Esophagus squamous epithelium (tissue), 5 donors: ENCODE measurements around the gene ADGRD1. TPM values are rescaled to one million over a fixed set of nuclear protein-coding genes. Genes with fewer than 3 reads are reported as not detected.
"Not testable (repeated sequence)": the region's sequence is repeated elsewhere in the genome, so short reads cannot be mapped to it uniquely, and the experiment has no call there.

Experiments
- DNase-seq: peaks from one replicate; lab custom pipeline; 2025; lab: John Stamatoyannopoulos, UW
- H3K27ac ChIP-seq, 4 donors: fragments of 200-600 bp; sonication (generic); one replicate each; pipeline ENCODE4 v1.5.1; 2016 to 2019; ENCODE audit warnings: mild to moderate bottlenecking in 1 of 4
- H3K27me3 ChIP-seq, 4 donors: fragments of 200-600 bp; sonication (generic); 1 replicate in 3 of 4; 2 replicates in 1 of 4; pipeline versions ENCODE4 v1.5.1 to v1.6.0; 2017 to 2021; ENCODE audit warnings: antibody characterized with exemption in 1 of 4
- H3K36me3 ChIP-seq, 3 donors: fragments of 200-600 bp; sonication (generic); one replicate each; pipeline ENCODE4 v1.5.1; 2016 to 2019
- H3K4me1 ChIP-seq, 3 donors: fragments of 200-600 bp; sonication (generic); one replicate each; pipeline ENCODE4 v1.5.1; 2017 to 2019
- H3K4me3 ChIP-seq, 4 donors: fragments of 200-600 bp; sonication (generic); 1 replicate in 3 of 4; 2 replicates in 1 of 4; pipeline ENCODE4 v1.5.1; 2016 to 2019; ENCODE audit warnings: mild to moderate bottlenecking in 2 of 4, moderate library complexity in 1 of 4
- H3K9me3 ChIP-seq, 3 donors: fragments of 200-600 bp; sonication (generic); one replicate each; pipeline ENCODE4 v1.5.1; 2016 to 2019
- POLR2A ChIP-seq, 4 donors: fragments of 450-650 bp; IDR thresholded peaks; one replicate each; pipeline ENCODE4 v1.6.1; 2017; ENCODE audit warnings: antibody characterized with exemption in 4 of 4, mild to moderate bottlenecking in 4 of 4, moderate library complexity in 3 of 4
- WGBS, 2 donors: methylation state at CpG; one replicate each; pipeline ENCODE4 v1.1.5; 2018; 5-methylcytosine and 5-hydroxymethylcytosine counted together
- intact Hi-C: fragments of 100-400 bp; cut with DNase I; formaldehyde crosslinking; loops from one replicate; pipeline ENCODE4 v1.15.0; 2022
- total RNA-seq, 4 donors: library from RNA; depleted of rRNA; stranded (reverse); fragments of >200 nt; gene quantifications; one replicate each; pipeline ENCODE4 v1.1.0, GENCODE V29; 2016
- TF ChIP-seq, protein P1 (sequence below), 6 experiments: fragments of 450-650 bp in 4 of 6; fragments of 200-600 bp in 2 of 6; sonication (generic) in 2 of 6; IDR thresholded peaks; one replicate each; pipeline ENCODE4 v1.5.1; 2016 to 2019; ENCODE audit warnings: antibody characterized with exemption in 6 of 6, mild to moderate bottlenecking in 4 of 6, moderate library complexity in 4 of 6
- donor health status: DM: yes; HTN: yes; CAD: no.

ADGRD1 gene
- total RNA-seq, 4 donors from 2014 or later = 2.2 to 28.2 (median 8.8) TPM

DNA sequence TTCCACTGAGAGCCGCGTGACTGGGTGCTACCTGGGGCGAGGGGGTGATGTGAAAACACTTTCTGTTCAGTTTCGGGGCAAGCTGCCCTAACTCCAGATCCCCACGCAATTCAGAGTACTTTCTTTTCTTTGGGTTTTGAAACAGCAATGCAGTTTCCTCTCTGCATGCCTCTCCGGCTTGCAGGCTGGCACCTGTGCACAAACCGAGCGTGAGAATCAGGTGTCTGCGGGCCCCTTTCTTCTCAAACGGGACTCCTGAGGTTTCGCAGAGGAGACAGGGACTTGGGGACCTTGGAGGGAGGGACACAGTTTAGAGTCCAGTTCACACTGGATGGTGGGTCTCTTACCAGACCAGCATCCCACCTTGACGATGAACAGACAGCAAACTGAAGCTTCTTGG is 118.2 kb downstream of the ADGRD1 start:
- H3K4me1 ChIP-seq = peaks cover 0 to 34% (median 5%) of the 10 kb centered on the region in 3 donors
- H3K9me3 ChIP-seq, H3K27ac ChIP-seq, intact Hi-C loops, DNase-seq, H3K27me3 ChIP-seq, H3K36me3 ChIP-seq, H3K4me3 ChIP-seq: not testable (repeated sequence)
- 74% methylated on average over 8 of the region's 12 CpGs; no CpG with 5 or more reads in 1 of the 2 donors for WGBS, 2 donors

DNA sequence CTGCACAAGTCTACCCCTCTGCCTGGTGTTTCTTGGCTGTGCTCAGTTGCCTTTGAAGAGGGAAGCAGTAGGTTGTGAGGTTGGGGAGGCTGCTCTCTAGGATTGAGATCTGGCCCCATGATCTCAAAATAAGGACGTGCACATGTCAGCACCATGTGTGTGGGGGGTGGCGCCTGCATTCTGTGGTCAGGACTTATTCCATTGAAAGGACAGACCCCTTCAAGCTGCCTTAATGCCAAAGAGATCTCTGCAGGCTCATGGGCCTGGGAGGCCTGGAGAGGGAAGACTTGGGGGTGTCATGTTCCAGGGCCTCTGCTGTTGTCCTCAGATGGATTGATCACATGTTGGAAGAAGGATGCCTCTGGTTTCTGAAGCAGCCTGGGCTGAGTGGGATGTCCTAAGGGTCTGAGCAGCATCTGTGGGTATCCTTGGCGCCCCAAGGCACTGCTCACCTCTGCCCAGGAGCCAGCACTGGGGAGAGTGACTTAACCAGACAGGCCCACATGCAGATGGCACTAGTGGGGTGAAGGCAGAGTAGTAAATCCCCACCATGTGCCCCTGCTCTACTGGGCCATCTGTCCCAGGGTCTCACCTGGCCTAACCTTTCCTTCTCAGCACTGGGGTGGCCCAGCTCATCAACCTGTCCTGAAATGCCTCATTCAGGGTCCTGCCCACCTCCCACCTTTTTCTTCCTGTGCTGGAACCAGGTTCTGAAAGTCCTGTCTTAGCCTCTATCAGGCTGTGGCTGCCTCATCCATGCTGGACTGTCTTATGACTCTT is 118.9 kb downstream of the ADGRD1 start:
- WGBS, 2 donors = 63% methylated on average over 1 of the region's 3 CpGs; no CpG with 5 or more reads in 1 of the 2 donors
- H3K27ac ChIP-seq = no peak overlapping the region
- peaks cover 0 to 29% (median 5%) of the 10 kb centered on the region in 3 donors for H3K4me1 ChIP-seq
- no peak overlapping the region for H3K4me3 ChIP-seq
- intact Hi-C loops = no loop called here
- TF ChIP-seq POLR2A (IDR thresholded peaks at IDR 0.05) = no peak
- TF ChIP-seq, protein P1, sequence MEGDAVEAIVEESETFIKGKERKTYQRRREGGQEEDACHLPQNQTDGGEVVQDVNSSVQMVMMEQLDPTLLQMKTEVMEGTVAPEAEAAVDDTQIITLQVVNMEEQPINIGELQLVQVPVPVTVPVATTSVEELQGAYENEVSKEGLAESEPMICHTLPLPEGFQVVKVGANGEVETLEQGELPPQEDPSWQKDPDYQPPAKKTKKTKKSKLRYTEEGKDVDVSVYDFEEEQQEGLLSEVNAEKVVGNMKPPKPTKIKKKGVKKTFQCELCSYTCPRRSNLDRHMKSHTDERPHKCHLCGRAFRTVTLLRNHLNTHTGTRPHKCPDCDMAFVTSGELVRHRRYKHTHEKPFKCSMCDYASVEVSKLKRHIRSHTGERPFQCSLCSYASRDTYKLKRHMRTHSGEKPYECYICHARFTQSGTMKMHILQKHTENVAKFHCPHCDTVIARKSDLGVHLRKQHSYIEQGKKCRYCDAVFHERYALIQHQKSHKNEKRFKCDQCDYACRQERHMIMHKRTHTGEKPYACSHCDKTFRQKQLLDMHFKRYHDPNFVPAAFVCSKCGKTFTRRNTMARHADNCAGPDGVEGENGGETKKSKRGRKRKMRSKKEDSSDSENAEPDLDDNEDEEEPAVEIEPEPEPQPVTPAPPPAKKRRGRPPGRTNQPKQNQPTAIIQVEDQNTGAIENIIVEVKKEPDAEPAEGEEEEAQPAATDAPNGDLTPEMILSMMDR (IDR thresholded peaks at IDR 0.05) = no peak
- no peaks in the 10 kb centered on the region for H3K9me3 ChIP-seq
- no peaks in the 10 kb centered on the region for H3K36me3 ChIP-seq
- H3K27me3 ChIP-seq = no peaks in the 10 kb centered on the region
- DNase-seq = no peak

GRCh38 chr12:131074221-131075083 is 120.7 kb downstream of the ADGRD1 start:
- no peak for DNase-seq
- WGBS, 2 donors = 32 to 51% methylated on average over 11 to 13 of the region's 18 CpGs

GRCh38 chr12:131075194-131075593 is 121.5 kb downstream of the ADGRD1 start:
- Histone ChIP-seq H3K4me3 (no peak overlapping the region), H3K9me3 (no peaks in the 10 kb centered on the region), H3K27me3 (no peaks in the 10 kb centered on the region), H3K4me1 (peaks cover 0 to 12% (median 2%) of the 10 kb centered on the region in 3 donors), H3K36me3 (no peaks in the 10 kb centered on the region), H3K27ac (no peak overlapping the region)
- DNase-seq = no peak
- TF ChIP-seq, protein P1 (IDR thresholded peaks at IDR 0.05) = no peak
- TF ChIP-seq POLR2A (IDR thresholded peaks at IDR 0.05) = no peak
- 61 to 79% methylated on average over 5 to 6 of the region's 6 CpGs for WGBS, 2 donors
- intact Hi-C loops = no loop called here

More at GRCh38 chr12:131074221-131075083, 120.7 kb downstream of the ADGRD1 start:
- Histone ChIP-seq H3K27ac (peak overlapping the region in 1 of 4 donors; percentile 34), H3K4me3 (no peak overlapping the region), H3K9me3 (no peaks in the 10 kb centered on the region), H3K36me3 (no peaks in the 10 kb centered on the region), H3K4me1 (peaks cover 0 to 12% (median 2%) of the 10 kb centered on the region in 3 donors), H3K27me3 (no peaks in the 10 kb centered on the region)
- intact Hi-C loops = no loop called here
- TF ChIP-seq POLR2A (IDR thresholded peaks at IDR 0.05) = no peak
- TF ChIP-seq, protein P1 (IDR thresholded peaks at IDR 0.05) = no peak

DNA sequence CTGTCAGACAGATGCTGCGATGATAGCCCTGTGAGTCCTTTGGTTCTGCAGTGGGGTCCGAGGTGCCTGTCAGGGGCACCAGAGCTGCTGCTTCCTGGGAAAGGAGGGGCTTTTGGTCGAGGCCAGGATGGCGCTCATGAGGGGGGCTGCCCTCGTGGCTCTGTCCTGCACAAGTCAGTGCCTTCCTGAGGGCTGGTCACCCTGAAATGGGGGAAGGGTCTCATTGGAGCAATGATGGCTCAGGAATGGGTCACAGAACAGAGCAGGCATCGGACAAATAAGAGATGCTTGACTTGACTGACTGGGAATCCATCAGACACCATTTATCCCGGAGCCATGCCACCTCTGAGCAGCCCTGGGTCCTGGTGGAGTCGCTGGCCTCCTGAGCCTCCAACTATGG is 121.9 kb downstream of the ADGRD1 start:
- intact Hi-C loops = no loop called here
- 70 to 78% methylated on average over 4 to 8 of the region's 8 CpGs for WGBS, 2 donors
- DNase-seq = no peak
- H3K4me1 ChIP-seq = peaks cover 0 to 12% (median 2%) of the 10 kb centered on the region in 3 donors
- H3K36me3 ChIP-seq = no peaks in the 10 kb centered on the region
- TF ChIP-seq, protein P1 (IDR thresholded peaks at IDR 0.05) = no peak
- no peak for TF ChIP-seq POLR2A (IDR thresholded peaks at IDR 0.05)
- H3K27ac ChIP-seq = no peak overlapping the region
- H3K9me3 ChIP-seq = no peaks in the 10 kb centered on the region
- no peaks in the 10 kb centered on the region for H3K27me3 ChIP-seq
- H3K4me3 ChIP-seq = no peak overlapping the region
